Measurements from ENCODE around the gene CDH4.

DNA sequence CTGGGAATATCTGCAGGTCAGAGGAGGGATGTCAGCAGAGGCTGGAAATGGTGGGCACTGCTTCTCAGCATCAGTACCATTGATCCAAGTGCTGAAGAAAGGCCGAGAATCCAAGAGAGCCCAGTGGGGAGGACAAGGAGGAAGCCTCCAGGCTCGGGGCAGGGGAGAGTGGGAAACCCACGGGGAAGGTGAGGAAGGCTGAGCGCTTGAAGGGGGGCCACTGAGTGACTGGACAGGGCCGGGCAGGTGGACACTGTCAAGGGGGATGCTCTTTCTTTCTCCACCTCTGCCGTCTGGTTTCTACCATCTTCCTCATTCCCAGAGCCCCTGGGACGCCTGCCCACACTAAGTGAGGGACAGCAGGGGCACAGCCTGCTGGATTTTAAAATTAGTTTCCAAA is 335.0 kb downstream of the CDH4 start:
- TF ChIP-seq, protein P1, sequence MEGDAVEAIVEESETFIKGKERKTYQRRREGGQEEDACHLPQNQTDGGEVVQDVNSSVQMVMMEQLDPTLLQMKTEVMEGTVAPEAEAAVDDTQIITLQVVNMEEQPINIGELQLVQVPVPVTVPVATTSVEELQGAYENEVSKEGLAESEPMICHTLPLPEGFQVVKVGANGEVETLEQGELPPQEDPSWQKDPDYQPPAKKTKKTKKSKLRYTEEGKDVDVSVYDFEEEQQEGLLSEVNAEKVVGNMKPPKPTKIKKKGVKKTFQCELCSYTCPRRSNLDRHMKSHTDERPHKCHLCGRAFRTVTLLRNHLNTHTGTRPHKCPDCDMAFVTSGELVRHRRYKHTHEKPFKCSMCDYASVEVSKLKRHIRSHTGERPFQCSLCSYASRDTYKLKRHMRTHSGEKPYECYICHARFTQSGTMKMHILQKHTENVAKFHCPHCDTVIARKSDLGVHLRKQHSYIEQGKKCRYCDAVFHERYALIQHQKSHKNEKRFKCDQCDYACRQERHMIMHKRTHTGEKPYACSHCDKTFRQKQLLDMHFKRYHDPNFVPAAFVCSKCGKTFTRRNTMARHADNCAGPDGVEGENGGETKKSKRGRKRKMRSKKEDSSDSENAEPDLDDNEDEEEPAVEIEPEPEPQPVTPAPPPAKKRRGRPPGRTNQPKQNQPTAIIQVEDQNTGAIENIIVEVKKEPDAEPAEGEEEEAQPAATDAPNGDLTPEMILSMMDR (IDR thresholded peaks at IDR 0.05): no peak
- no peak for TF ChIP-seq ZFX (IDR thresholded peaks at IDR 0.05; ENCODE audit: borderline replicate concordance)
